Smooth muscle cell (in vitro differentiated cells): ENCODE results near the gene KRTAP4-7. TPM values are rescaled to one million over a fixed set of nuclear protein-coding genes. Genes with fewer than 3 reads are reported as not detected.

Experiments
- DNase-seq: peaks from one replicate; lab custom pipeline; 2025; ENCODE audit not compliant: unreplicated experiment; lab: John Stamatoyannopoulos, UW
- H2AFZ ChIP-seq: fragments of 200-600 bp; sonication (generic); 2 replicates; pipeline ENCODE4 v1.6.0; 2016; ENCODE audit warnings: antibody characterized with exemption, low read depth, mild to moderate bottlenecking
- H3F3A ChIP-seq: fragments of 200-600 bp; sonication (generic); 2 replicates; pipeline ENCODE4 v1.6.0; 2017; ENCODE audit warnings: antibody characterized with exemption, low read depth
- H3K27ac ChIP-seq: fragments of 200-600 bp; sonication (generic); 2 replicates; pipeline ENCODE4 v1.5.1; 2016; ENCODE audit warnings: low read depth, mild to moderate bottlenecking
- H3K27me3 ChIP-seq: fragments of 200-600 bp; sonication (generic); 2 replicates; pipeline ENCODE4 v1.6.1; 2016; ENCODE audit warnings: low read depth, mild to moderate bottlenecking
- H3K36me3 ChIP-seq: fragments of 200-600 bp; sonication (generic); 2 replicates; pipeline ENCODE4 v1.5.1; 2016; ENCODE audit warnings: low read depth
- H3K4me1 ChIP-seq: fragments of 200-600 bp; sonication (generic); 2 replicates; pipeline ENCODE4 v1.5.1; 2016; ENCODE audit warnings: low read depth
- H3K4me2 ChIP-seq: fragments of 200-600 bp; sonication (generic); 2 replicates; pipeline ENCODE4 v1.6.0; 2016; ENCODE audit warnings: mild to moderate bottlenecking
- H3K4me3 ChIP-seq: fragments of 200-600 bp; sonication (generic); 2 replicates; pipeline ENCODE4 v1.5.1; 2016; ENCODE audit warnings: mild to moderate bottlenecking
- H3K79me2 ChIP-seq: fragments of 200-600 bp; sonication (generic); 2 replicates; pipeline ENCODE4 v1.6.0; 2016; ENCODE audit warnings: low read depth, mild to moderate bottlenecking
- H3K9ac ChIP-seq: fragments of 200-600 bp; sonication (generic); 2 replicates; pipeline ENCODE4 v1.6.0; 2016; ENCODE audit warnings: low read depth
- H3K9me3 ChIP-seq: fragments of 200-600 bp; sonication (generic); replicated peaks from 2 replicates; pipeline ENCODE4 v1.5.1; 2016; ENCODE audit warnings: low read depth
- H4K20me1 ChIP-seq: fragments of 200-600 bp; sonication (generic); 2 replicates; pipeline ENCODE4 v1.6.0; 2016; ENCODE audit warnings: low read depth
- WGBS: methylation state at CpG from one replicate; pipeline ENCODE4 v1.1.7; 2016; ENCODE audit warnings: low lambda C conversion rate; 5-methylcytosine and 5-hydroxymethylcytosine counted together
- polyA plus RNA-seq: library from polyadenylated mRNA; unstranded; fragments of >200 nt; fragmentation: Nextera tagmentation; extraction: Ambion mirVana; gene quantifications from 2 replicates; pipeline ENCODE4 v1.2.1, GENCODE V29; 2016
- total RNA-seq: library from RNA; depleted of rRNA; stranded (reverse); fragments of >200 nt; gene quantifications from 2 replicates; pipeline ENCODE4 v1.2.3, GENCODE V29; 2014
- TF ChIP-seq, protein P1 (sequence below): fragments of 200-600 bp; sonication (generic); IDR thresholded peaks from 2 replicates; pipeline ENCODE4 v1.5.1; 2017; ENCODE audit warnings: borderline replicate concordance, mild to moderate bottlenecking, antibody characterized with exemption; ENCODE audit not compliant: insufficient read depth, poor library complexity, severe bottlenecking

Gene KRTAP4-7
- total and polyA plus RNA-seq, 2 experiments from 2014 or later, result not detected

DNA sequence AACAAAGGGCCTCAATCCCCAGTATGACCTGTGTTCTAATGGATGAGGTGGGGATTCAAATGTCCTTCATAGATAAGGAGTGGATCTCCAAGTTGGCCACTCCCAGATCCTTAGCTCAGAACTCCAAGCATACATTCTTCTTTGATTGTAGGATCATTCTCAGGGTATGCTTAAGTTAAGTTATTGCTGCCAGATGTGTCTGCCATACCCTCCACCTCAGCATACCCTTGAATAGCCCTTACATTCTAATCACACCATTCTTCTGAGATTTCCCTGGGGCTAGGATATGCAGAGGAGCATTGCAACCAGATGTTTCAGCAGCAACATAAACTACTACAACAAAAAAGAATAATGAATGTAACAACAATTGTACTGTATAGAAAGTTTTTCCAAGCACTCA is 16.7 kb upstream of the KRTAP4-7 start:
- no peaks in the 10 kb centered on the region for H3K9me3 ChIP-seq
- no peak overlapping the region for H2AFZ ChIP-seq
- no peaks in the 10 kb centered on the region for H3F3A ChIP-seq
- H3K4me2 ChIP-seq, result no peak overlapping the region
- no peak overlapping the region for H3K4me3 ChIP-seq
- H3K4me1 ChIP-seq, result no peaks in the 10 kb centered on the region
- TF ChIP-seq, protein P1, sequence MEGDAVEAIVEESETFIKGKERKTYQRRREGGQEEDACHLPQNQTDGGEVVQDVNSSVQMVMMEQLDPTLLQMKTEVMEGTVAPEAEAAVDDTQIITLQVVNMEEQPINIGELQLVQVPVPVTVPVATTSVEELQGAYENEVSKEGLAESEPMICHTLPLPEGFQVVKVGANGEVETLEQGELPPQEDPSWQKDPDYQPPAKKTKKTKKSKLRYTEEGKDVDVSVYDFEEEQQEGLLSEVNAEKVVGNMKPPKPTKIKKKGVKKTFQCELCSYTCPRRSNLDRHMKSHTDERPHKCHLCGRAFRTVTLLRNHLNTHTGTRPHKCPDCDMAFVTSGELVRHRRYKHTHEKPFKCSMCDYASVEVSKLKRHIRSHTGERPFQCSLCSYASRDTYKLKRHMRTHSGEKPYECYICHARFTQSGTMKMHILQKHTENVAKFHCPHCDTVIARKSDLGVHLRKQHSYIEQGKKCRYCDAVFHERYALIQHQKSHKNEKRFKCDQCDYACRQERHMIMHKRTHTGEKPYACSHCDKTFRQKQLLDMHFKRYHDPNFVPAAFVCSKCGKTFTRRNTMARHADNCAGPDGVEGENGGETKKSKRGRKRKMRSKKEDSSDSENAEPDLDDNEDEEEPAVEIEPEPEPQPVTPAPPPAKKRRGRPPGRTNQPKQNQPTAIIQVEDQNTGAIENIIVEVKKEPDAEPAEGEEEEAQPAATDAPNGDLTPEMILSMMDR, result no peak
- no peak overlapping the region for H3K27ac ChIP-seq
- no peaks in the 10 kb centered on the region for H3K79me2 ChIP-seq
- no peaks in the 10 kb centered on the region for H3K27me3 ChIP-seq
- DNase-seq, result no peak
- no peaks in the 10 kb centered on the region for H3K36me3 ChIP-seq
- H3K9ac ChIP-seq, result no peak overlapping the region
- H4K20me1 ChIP-seq, result no peaks in the 10 kb centered on the region

DNA sequence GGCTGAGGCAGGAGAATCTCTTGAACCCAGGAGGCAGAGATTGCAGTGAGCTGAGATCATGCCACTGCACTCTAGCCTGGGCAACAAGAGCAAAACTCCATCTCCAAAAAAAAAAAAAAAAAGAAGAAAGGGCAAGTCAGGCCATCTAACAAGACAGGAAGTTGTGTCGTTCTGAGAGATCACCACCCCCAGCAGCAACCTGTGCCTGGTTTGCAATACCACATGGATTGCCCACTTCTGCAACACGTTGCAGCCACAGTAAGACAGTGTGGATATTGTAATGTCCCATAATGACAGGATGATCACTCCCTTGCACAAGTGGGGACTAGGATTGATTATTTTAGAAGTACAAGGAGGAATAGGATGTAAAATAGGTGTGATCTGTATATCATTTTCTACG is 14.9 kb upstream of the KRTAP4-7 start:
- Histone ChIP-seq H3K36me3 (no peaks in the 10 kb centered on the region), H3F3A (no peaks in the 10 kb centered on the region), H3K4me3 (no peak overlapping the region), H3K4me2 (no peak overlapping the region), H3K4me1 (no peaks in the 10 kb centered on the region), H3K27me3 (no peaks in the 10 kb centered on the region), H2AFZ (no peak overlapping the region), H3K27ac (no peak overlapping the region), H3K79me2 (no peaks in the 10 kb centered on the region), H3K9ac (no peak overlapping the region), H3K9me3 (no peaks in the 10 kb centered on the region), H4K20me1 (no peaks in the 10 kb centered on the region)
- DNase-seq, result no peak
- TF ChIP-seq, protein P1, result no peak
- WGBS, result 85% methylated on average over 3 of the region's 3 CpGs

DNA sequence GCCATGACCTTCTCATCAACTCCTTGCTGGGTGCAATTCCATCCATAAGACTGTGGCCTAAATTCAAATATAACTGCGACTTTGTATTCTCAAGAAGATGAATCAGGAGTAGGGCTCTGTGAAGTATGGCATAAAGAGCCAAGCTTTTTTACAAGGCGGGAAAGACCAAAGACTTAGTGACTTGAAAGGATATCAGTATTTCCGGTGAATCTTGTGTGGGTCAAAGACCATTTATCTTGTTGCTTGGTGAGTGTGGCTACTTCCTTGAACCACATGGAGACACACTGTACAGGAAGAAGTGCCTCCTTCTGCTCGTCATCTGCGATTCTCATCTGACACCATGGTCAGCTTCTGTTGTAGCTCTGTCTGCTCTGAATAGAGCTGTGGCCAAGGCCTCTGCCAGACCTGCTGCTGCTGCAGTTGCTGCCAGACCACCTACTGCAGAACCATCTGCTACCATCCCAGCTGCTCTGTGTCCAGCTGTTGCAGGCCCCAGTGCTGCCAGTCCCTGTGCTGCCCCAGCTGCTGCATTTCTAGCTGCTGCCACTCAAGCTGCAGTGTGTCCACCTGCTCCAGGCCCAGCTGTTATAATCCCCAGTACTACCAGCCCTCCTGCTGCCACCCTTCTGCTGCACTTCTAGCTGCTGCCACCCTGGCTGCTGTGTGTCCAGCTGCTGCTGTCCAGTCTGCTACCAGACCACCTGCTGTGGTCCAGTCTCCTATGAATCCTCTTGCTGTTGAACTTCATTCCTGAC is 12.2 kb upstream of the KRTAP4-7 start:
- H3K27ac ChIP-seq, result no peak overlapping the region
- H3K4me2 ChIP-seq, result no peak overlapping the region
- H3K9me3 ChIP-seq, result no peaks in the 10 kb centered on the region
- no peak overlapping the region for H3K4me3 ChIP-seq
- no peaks in the 10 kb centered on the region for H3K4me1 ChIP-seq
- WGBS, result 91% methylated on average over 5 of the region's 5 CpGs
- no peak overlapping the region for H3K9ac ChIP-seq
- H3K36me3 ChIP-seq, result no peaks in the 10 kb centered on the region
- H3K27me3 ChIP-seq, result no peaks in the 10 kb centered on the region
- no peaks in the 10 kb centered on the region for H3F3A ChIP-seq
- no peak for DNase-seq
- TF ChIP-seq, protein P1, result no peak
- H3K79me2 ChIP-seq, result no peaks in the 10 kb centered on the region
- no peaks in the 10 kb centered on the region for H4K20me1 ChIP-seq
- H2AFZ ChIP-seq, result no peak overlapping the region

DNA sequence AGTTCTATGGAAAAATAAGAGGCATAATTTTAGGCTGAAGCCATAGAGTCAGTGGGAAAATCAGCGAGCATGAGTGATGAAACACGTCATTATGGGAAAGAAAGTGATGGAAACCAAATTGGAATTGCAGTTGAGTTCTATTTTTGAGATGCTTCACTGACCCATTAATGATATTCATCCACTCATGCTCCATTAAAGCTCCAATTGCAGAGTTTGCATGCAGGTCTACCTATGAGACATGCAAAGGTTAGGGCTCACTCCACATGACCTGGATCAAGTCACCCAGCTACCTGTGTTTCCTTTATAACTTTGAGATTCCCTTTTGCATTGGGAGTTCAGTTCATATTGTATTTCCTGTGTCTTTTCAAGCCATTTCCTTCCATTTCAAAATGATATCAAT is 10.3 kb upstream of the KRTAP4-7 start:
- H3K79me2 ChIP-seq, result no peaks in the 10 kb centered on the region
- no peaks in the 10 kb centered on the region for H4K20me1 ChIP-seq
- no peak overlapping the region for H3K4me2 ChIP-seq
- H3K9ac ChIP-seq, result no peak overlapping the region
- H3F3A ChIP-seq, result no peaks in the 10 kb centered on the region
- H3K36me3 ChIP-seq, result no peaks in the 10 kb centered on the region
- H3K27ac ChIP-seq, result no peak overlapping the region
- no peaks in the 10 kb centered on the region for H3K9me3 ChIP-seq
- H2AFZ ChIP-seq, result no peak overlapping the region
- WGBS, result 86% methylated on average over 2 of the region's 2 CpGs
- no peak for DNase-seq
- H3K27me3 ChIP-seq, result no peaks in the 10 kb centered on the region
- H3K4me1 ChIP-seq, result no peaks in the 10 kb centered on the region
- no peak overlapping the region for H3K4me3 ChIP-seq
- TF ChIP-seq, protein P1, result no peak
